ENCODE data around the gene ZNF638. TPM values are rescaled to one million over a fixed set of nuclear protein-coding genes. Genes with fewer than 3 reads are reported as not detected.

The ZNF638 gene
- total and polyA plus RNA-seq, 2 of the 8 experiments (the other 6 are each of a cell fraction or from before 2014, with no cell fraction given) = 45.3 to 143 TPM

GRCh38 chr2:71464389-71464788 is 132.8 kb downstream of the ZNF638 start (continued):
- no peak for TF ChIP-seq CHD7 (IDR thresholded peaks at IDR 0.05; ENCODE audit: insufficient replicate concordance, low read length)

Measured in H1 (cell line).